GM19455 (cell line): ENCODE results near the gene RGS6.

Experiments
- ATAC-seq: cut with Tn5 transposase; IDR thresholded peaks from one replicate; pipeline ENCODE4 v1.9.1; 2021; ENCODE audit not compliant: unreplicated experiment

The RGS6 gene

GRCh38 chr14:72237722-72238666 is 305.8 kb downstream of the RGS6 start:
- ATAC-seq = no peak

- ATAC-seq = no peak
Observed at GRCh38 chr14:72243309-72244293, 311.4 kb downstream of the RGS6 start.

- ATAC-seq = no peak
Observed at GRCh38 chr14:72247896-72248465, 315.8 kb downstream of the RGS6 start.

- no peak for ATAC-seq
Observed at GRCh38 chr14:72253503-72253902, 321.3 kb downstream of the RGS6 start.

GRCh38 chr14:72254202-72254936 is 322.1 kb downstream of the RGS6 start:
- ATAC-seq = no peak

GRCh38 chr14:72254937-72255472 is 322.8 kb downstream of the RGS6 start:
- ATAC-seq = no peak

- no peak for ATAC-seq
Observed at GRCh38 chr14:72256055-72256454, 323.8 kb downstream of the RGS6 start.

GRCh38 chr14:72261068-72261467 is 328.8 kb downstream of the RGS6 start:
- no peak for ATAC-seq

GRCh38 chr14:72262771-72263170 is 330.5 kb downstream of the RGS6 start:
- no peak for ATAC-seq

- ATAC-seq = no peak
Observed at GRCh38 chr14:72264716-72265115, 332.5 kb downstream of the RGS6 start.

- no peak for ATAC-seq
Observed at GRCh38 chr14:72270147-72270727, 338.0 kb downstream of the RGS6 start.

GRCh38 chr14:72270749-72271148 is 338.5 kb downstream of the RGS6 start:
- ATAC-seq = no peak

- no peak for ATAC-seq
Observed at GRCh38 chr14:72275242-72275641, 343.0 kb downstream of the RGS6 start.

- ATAC-seq = no peak
Observed at GRCh38 chr14:72278316-72278715, 346.1 kb downstream of the RGS6 start.

GRCh38 chr14:72284176-72284575 is 351.9 kb downstream of the RGS6 start:
- ATAC-seq = no peak

GRCh38 chr14:72290241-72290640 is 358.0 kb downstream of the RGS6 start:
- ATAC-seq = no peak

GRCh38 chr14:72291908-72292688 is 359.9 kb downstream of the RGS6 start:
- no peak for ATAC-seq

GRCh38 chr14:72292689-72293024 is 360.4 kb downstream of the RGS6 start:
- ATAC-seq = no peak

GRCh38 chr14:72301352-72301751 is 369.1 kb downstream of the RGS6 start:
- ATAC-seq = no peak
